Stimulated activated CD4-positive, alpha-beta T cell treated with anti-CD3 and anti-CD28 coated beads, Interleukin-12 subunit alpha, Interleukin-12 subunit beta, amount 100 ng/mL, for 24 hours (primary cell): ENCODE measurements around the gene SRGAP2C.
"Not testable (repeated sequence)": the region's sequence is repeated elsewhere in the genome, so short reads cannot be mapped to it uniquely, and the experiment has no call there.

Experiments
- DNase-seq, 2 experiments: peaks; one replicate each; pipeline ENCODE4 v3.0.0-alpha.2; 2020; ENCODE audit warnings: low read depth in 2 of 2

The SRGAP2C gene

GRCh38 chr1:121384754-121385153 is 200.0 kb downstream of the SRGAP2C start:
- DNase-seq, result not testable (repeated sequence)

DNA sequence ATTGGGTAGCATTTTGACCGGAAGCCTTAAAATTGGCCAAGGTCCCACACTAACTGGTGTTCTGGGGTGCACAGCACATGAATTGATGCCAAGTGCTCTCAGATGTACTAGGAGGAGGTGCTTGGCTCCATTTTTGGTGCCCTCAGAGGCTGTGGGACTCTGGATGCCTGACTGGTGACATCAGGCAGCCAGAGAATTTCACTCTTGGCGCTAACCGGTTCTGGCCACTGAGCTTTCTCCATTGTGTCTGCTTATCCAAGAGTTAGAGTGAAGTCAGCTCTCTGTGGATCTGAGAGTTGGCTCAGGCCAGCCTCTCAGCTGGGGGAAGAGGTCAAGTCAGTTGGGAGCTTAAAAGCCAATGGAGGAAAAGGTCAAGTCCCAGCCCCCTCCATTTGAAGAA is 200.4 kb downstream of the SRGAP2C start:
- DNase-seq, result not testable (repeated sequence)

GRCh38 chr1:121385563-121386288 is 201.0 kb downstream of the SRGAP2C start:
- DNase-seq, result not testable (repeated sequence)

GRCh38 chr1:121386319-121386948 is 201.7 kb downstream of the SRGAP2C start:
- not testable (repeated sequence) for DNase-seq

GRCh38 chr1:121389895-121390560 is 205.3 kb downstream of the SRGAP2C start:
- not testable (repeated sequence) for DNase-seq

- not testable (repeated sequence) for DNase-seq
Measured at GRCh38 chr1:121392130-121392529, 207.4 kb downstream of the SRGAP2C start.

DNA sequence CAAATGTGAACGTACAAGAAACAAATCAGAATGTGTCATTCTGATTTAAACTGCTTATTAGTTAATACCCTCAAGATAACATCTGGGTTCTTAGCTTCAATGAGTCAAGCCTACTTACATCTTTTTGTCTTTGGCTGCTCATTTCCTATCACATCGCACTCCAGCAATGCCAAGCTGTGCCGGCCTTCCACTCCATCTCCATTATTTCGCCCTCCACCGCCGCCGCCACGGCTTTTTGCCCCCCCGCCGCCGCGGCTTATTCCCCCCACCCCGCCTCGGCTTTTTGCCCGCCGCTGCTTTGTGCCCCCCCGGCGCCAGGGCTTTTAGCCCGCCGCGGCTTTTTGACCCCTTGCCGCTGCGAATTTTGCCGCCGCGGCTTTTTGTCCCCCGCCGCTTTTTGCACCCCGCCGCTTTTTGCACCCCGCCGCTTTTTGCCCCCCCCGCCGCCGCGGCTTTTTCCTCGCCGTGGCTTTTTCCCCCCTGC is 211.0 kb downstream of the SRGAP2C start:
- not testable (repeated sequence) for DNase-seq

GRCh38 chr1:121396335-121397081 is 211.7 kb downstream of the SRGAP2C start:
- DNase-seq, result not testable (repeated sequence)

DNA sequence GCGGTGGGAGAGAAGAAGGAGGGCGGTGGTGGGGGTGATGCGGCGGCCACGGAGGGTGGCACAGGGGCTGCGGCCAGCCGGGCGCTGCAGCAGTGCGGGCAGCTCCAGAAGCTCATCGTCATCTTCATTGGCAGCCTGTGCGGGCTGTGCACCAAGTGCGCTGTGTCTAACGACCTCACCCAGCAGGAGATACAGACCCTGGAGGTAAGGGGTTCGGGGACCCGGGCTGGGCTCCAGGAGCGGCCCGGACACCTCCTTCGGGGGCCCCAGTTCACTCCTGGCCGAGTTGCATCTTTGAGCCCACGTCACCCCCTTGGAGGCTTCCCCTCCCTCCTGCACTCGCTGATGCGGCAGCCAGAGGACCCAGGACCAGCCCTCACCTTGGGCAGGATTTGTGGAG is 212.3 kb downstream of the SRGAP2C start:
- DNase-seq, result not testable (repeated sequence)

DNA sequence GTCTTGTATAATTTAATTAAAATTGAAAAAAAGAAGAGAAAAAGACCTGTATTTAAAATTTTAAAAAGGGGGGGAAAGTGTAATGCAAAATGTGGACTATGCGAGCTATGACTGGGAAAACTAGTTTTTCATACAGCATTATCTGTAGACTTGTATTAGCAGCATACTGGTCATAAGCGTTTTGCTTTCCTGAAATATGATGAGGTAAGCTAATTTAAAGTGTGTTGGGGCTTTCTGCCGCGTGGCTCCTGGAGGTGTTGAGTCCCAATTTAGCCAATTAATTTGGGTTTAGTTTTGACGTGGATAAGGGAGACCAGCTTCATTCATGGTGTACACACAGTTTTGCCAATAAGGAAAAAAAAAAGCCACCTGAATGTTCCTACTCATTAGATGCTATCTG is 214.4 kb downstream of the SRGAP2C start:
- not testable (repeated sequence) for DNase-seq

DNA sequence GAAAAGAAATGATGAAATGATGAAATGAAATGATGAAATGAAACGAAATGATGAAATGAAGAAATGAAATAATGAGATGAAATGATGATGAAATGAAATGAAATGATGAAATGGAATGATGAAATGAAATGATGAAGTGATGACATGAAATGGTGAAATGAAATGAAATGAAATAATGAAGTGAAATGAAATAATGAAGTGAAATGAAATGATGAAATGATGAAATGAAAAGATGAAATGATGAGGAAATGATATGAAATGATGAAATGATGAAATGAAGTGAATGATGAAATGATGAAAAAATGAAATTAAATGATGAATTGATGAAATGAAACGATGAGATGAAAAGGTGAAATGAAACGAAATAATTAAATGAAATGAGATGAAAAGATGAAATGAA is 215.3 kb downstream of the SRGAP2C start:
- DNase-seq, result not testable (repeated sequence)

DNA sequence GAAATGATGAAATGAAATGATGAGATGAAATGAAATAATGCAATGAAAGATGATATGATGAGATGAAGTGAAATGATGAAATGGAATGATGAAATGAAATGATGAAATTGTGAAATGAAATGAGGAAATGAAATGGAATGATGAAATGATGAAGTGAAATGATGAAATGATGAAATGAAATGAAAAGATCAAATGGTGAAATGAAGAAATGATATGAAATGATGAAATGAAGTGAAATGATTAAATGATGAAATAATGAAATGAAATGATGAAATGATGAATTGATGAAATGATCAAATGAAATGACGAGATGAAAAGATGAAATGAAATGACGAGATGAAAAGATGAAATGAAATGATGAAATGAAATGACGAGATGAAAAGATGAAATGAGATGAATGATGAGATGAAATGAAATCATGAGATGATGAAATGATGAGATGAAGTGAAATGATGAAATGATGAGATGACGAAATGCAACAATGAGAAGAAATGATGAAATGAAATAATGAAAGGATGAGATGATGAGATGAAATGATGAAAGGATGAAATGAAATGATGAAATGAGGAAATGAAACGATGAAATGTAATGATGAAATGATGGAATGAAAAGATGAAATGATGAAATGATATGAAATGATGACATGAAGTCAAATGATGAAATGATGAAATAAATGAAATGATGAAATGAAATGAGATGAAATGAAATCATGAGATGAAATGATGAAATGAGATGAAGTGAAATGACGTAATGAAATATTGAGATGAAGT is 216.0 kb downstream of the SRGAP2C start:
- not testable (repeated sequence) for DNase-seq

DNA sequence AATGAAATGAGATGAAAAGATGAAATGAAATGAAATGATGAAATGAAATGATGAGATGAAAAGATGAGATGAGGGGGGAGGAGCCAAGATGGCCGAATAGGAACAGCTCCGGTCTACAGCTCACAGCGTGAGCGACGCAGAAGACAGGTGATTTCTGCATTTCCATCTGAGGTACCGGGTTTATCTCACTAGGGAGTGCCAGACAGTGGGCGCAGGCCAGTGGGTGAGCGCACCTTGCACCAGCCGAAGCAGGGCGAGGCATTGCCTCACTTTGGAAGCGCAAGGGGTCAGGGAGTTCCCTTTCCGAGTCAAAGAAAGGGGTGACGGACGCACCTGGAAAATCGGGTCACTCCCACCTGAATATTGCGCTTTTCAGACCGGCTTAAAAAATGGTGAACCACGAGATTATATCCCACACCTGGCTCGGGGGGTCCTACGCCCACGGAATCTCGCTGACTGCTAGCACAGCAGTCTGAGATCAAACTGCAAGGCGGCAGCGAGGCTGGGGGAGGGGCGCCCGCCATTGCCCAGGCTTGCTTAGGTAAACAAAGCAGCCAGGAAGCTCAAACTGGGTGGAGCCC is 216.7 kb downstream of the SRGAP2C start:
- DNase-seq, result not testable (repeated sequence)

GRCh38 chr1:121403254-121403653 is 218.5 kb downstream of the SRGAP2C start:
- DNase-seq, result not testable (repeated sequence)

DNA sequence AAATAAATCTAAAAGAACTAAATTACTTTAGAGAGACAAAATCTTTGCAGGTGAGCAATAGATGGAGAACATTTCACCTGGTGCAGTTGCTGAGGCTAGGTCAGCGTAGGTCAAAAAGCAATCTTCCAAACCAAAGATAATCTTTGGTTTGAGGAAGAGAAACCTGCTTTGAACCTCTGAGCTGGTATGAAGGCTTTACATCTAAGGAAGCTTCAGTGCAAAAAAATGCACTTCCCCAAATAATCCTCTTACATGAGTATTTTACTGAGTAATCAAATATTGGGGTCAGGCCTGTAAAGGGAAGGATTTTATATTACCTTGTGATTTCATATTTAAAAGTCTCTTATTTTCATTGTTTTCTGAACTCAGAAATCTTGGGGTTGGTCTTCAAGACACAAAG is 223.6 kb downstream of the SRGAP2C start:
- no peak for DNase-seq

- no peak for DNase-seq
Measured at GRCh38 chr1:121413821-121414220, 229.0 kb downstream of the SRGAP2C start.

GRCh38 chr1:121414905-121415304 is 230.1 kb downstream of the SRGAP2C start:
- DNase-seq, result no peak

DNA sequence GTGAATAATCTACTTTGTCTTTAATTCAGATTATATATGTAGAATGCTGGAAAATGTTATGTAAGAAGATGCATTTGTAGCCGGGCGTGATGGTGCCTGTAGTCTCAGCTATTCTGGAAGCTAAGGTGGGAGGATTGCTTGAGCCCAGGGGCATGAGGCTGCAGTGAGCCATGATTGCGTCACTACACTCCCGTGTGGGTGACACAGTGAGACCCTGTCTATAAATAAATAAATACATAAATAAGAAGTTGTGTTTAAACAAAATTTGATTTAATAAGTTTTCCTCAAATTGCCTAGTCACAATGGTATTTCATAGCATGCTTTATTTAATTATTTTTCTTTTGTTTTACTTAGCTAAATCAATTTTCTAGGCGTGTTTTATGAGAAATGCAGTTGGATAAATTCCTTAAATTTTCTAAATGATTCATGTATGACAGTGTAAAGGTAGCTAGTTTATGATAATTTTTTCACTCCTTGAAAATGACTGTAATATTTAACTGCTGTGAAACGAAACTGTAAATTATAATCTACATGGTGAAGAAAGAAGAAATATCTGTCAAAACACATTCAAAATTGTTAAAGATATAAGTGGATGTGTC is 232.6 kb downstream of the SRGAP2C start:
- DNase-seq, result no peak

DNA sequence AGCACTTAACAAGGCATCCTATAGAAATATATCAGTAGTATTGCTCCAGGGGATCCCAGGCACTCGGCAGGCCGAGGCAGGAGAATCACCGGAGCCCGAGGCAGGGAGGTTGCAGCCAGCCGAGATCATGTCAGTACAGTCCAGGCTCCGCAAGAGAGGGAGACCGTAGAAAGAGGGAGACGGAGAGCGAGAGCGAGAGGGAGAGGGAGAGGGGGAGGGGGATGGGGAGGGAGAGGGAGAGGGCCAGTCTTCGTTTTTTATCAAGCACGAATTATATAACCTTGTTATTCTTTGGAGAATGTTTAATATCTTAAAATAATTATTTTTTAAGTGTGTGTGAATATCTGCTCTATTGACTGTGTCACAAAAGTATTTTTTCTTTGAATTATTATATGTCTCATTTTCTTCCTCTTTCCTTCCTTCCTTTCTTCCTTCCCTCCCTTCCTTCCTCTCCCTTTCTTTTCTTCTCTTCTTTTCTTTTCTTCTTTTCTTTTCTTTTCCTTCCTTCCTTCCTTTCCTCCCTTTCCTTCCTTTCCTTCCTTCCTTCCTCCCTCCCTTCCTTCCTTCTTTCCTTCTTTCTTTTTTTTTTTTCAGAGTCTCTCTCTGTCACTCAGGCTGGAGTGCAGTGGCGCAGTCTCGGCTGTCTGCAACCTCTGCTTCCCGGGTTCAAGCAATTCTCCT is 233.7 kb downstream of the SRGAP2C start:
- no peak for DNase-seq
